Fibroblast of the aortic adventitia (primary cell): ENCODE results near the gene ENPP6. TPM values are rescaled to one million over a fixed set of nuclear protein-coding genes. Genes with fewer than 3 reads are reported as not detected.
A peak's percentile ranks its signal among the peaks of the same experiment; 100 is the strongest.

ENCODE experiments used
- DNase-seq: peaks from one replicate; pipeline ENCODE4 v3.0.0-alpha.2; 2010; ENCODE audit warnings: low read depth
- H3K4me3 ChIP-seq: 2 replicates; pipeline ENCODE4 v1.5.1; 2011; ENCODE audit warnings: low read depth, mild to moderate bottlenecking, control low read depth, low read length, moderate library complexity
- total RNA-seq: library from RNA; depleted of rRNA; stranded (reverse); fragments of >200 nt; gene quantifications from 2 replicates; pipeline ENCODE4 v1.2.3, GENCODE V29; 2012; ENCODE audit warnings: low replicate concordance
- TF ChIP-seq, protein P1 (sequence below): IDR thresholded peaks from 2 replicates; pipeline ENCODE4 v1.5.1; 2011; ENCODE audit warnings: mild to moderate bottlenecking, low read length, control low read depth, inconsistent platforms; ENCODE audit not compliant: insufficient read depth

ENPP6 gene
- total RNA-seq, 1 donor, result 0.18 TPM

DNA sequence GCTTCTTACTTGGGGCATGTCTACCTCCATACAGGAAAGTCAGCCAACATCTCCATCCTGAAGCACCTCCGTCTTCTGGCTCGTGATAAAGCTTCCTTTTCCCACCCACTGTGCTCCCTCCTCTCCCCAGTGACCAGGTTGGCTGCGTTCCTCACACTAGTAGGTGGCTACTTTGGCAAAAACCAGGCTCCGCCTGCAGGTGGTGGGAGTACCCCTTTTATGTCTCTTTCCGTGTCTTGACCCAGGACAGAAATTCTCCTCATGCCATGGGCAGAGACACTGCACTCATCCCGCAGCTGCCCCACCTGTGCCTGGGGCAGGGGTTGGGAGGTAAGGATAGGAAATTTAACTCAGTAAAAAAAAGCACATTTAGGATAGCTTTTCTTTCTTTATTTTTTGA lies 50.9 kb downstream of the ENPP6 start:
- no peak overlapping the region for H3K4me3 ChIP-seq
- TF ChIP-seq, protein P1, sequence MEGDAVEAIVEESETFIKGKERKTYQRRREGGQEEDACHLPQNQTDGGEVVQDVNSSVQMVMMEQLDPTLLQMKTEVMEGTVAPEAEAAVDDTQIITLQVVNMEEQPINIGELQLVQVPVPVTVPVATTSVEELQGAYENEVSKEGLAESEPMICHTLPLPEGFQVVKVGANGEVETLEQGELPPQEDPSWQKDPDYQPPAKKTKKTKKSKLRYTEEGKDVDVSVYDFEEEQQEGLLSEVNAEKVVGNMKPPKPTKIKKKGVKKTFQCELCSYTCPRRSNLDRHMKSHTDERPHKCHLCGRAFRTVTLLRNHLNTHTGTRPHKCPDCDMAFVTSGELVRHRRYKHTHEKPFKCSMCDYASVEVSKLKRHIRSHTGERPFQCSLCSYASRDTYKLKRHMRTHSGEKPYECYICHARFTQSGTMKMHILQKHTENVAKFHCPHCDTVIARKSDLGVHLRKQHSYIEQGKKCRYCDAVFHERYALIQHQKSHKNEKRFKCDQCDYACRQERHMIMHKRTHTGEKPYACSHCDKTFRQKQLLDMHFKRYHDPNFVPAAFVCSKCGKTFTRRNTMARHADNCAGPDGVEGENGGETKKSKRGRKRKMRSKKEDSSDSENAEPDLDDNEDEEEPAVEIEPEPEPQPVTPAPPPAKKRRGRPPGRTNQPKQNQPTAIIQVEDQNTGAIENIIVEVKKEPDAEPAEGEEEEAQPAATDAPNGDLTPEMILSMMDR, result no peak
- DNase-seq, result no peak

DNA sequence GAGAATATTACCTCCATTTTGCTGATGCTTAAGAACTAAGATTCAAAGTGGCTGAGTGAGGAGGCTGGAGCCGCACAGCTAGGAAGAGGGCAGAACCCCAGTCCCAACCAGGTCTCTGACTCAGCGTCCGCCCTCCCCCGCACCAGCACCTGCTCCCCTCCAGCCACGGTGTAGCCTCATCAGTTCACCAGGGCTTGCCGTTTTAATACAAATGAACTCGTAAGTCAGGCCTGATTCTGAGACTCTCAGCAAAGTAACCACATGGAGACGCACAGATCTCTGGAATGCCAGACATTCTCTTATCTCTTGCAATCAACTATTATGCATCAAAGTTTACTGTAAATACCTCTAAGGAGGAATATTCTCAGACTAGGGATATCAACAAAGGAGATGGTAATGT lies 52.4 kb downstream of the ENPP6 start:
- no peak overlapping the region for H3K4me3 ChIP-seq
- TF ChIP-seq, protein P1, result no peak
- no peak for DNase-seq

DNA sequence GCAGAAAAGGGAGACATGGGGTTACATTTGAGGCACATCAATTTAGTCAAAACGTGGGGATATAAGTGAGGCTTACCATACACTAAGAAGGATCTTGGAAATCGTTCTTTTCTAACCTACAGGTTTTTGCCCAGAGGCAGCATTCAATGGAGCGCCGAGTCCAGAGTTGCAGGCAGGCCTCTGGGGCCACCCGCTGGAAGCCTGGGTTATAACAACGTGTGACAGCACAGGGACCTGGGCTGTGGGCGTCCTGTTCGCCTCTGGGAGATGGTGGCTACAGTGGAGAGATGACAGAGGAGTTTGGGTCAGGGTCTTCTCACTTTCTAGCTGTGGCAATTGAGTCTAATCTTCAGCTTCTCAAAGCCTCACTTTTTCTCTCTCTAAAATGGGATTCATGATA lies 53.9 kb downstream of the ENPP6 start:
- H3K4me3 ChIP-seq, result no peak overlapping the region
- peak; percentile 32 for DNase-seq
- TF ChIP-seq, protein P1, result peak; percentile 51

DNA sequence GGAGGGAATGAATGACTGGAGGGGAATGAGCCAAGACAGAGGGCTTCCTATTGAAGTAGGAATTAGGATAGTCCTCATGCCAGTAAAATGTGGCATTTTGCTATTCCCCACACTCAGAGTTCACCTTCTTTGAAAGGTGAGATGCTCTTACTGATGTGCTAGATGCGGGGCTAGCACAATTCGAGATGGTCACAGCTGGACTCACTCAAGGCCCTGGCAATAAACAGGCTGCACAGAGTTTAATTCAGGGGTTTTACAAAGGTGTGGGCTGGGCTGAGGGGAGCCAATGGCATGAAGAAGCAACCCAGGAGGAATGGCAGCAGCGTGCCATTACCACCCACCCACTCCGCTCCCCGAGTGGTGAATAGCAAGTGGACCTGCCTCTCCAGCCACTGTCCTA lies 55.1 kb downstream of the ENPP6 start:
- no peak overlapping the region for H3K4me3 ChIP-seq
- TF ChIP-seq, protein P1, result no peak
- DNase-seq, result no peak

DNA sequence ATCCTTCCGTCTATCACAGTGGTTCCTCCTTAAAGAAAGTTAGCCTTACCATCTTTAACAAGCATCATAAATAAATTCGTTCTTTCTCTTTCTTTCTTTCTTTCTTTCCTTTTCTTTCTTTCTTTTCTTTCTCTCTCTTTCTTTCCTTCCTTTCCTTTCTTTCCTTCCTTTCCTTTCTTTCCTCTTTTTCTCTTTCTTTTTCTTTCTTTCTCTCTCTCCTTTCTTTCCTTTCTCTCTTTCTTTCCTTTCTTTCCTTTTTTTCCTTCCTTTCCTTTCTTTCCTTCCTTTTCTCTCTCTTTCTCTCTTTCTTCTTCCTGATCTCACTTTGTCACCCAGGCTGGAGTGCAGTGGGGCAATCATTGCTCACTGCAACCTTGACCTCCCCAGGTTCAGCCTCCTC lies 60.4 kb downstream of the ENPP6 start:
- TF ChIP-seq, protein P1, result no peak
- DNase-seq, result no peak

DNA sequence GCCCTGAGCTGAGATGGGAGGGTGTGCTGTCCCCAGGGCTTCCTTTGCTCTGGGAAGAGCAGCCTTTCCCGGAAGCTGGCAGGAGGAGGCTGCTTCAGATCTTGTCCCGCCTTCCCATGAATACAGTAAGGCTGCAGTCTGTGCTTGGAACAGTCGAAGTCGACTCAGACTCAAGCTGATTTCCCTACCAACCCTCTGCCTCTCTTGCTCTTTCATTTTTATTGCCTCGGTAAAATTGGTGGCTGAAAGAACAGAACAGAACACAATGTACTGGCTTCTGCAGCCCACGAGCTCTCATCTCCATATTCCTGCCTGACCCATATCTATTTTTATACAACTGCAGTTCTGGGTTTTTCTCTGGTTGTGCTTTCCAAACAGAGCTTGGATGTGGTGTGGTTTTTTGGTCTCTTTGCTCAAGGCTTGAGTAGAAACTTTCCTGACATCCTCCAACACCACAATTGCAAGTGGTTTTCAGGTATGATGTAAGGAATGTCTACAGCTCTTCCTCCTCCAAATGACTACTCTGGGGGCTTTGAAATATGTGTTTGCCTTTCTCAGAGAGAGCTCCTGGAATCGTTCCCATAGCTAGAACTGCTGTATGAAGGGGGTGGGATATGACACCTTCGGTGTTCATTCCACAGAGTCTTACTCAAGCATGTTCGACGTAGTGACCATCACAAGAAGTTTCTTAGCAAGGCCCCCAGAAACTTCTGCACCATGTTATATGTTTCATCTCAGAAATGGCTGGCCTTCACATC lies 61.3 kb downstream of the ENPP6 start:
- DNase-seq, result no peak
- TF ChIP-seq, protein P1, result no peak

More for the DNA sequence above, 60.4 kb downstream of the ENPP6 start:
- no peak overlapping the region for H3K4me3 ChIP-seq

DNA sequence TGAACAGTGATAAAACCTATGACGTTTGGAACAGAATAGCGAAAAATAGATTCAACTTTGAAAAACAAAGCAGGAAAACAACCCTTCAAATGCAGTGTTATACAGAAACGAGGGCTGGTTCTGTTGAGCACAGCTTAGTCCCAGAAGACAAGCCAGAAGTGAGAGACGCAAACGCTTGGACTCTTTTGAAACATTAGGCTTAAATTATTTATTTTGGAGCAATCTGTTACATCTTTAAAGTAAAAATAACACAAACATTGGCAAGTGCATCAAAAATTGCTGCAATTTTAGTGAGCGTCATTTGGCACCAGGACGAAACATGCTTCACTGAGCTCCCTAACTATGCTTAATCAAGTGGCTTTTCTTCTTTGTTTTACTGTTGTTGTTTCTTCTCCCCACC lies 63.5 kb downstream of the ENPP6 start:
- DNase-seq, result peak; percentile 10
- H3K4me3 ChIP-seq, result no peak overlapping the region
- TF ChIP-seq, protein P1, result no peak

More for the DNA sequence above, 61.3 kb downstream of the ENPP6 start:
- no peak overlapping the region for H3K4me3 ChIP-seq
